ENCODE data around the gene ST6GALNAC6.

GRCh38 chr9:127863191-127863621 is 36.2 kb downstream of the ST6GALNAC6 start:
- TF ChIP-seq CTCF (IDR thresholded peaks at IDR 0.05; ENCODE audit: poor library complexity, severe bottlenecking) (no peak), POLR2AphosphoS5 (IDR thresholded peaks at IDR 0.05) (no peak), TAF1 (IDR thresholded peaks at IDR 0.05; ENCODE audit: low read depth) (no peak), MXI1 (conservative IDR thresholded peaks at IDR 0.05; ENCODE audit: poor library complexity, severe bottlenecking) (no peak), SMC3 (conservative IDR thresholded peaks at IDR 0.05; ENCODE audit: poor library complexity) (no peak), EP300 (conservative IDR thresholded peaks at IDR 0.05; ENCODE audit: poor library complexity, severe bottlenecking) (no peak), REST (IDR thresholded peaks at IDR 0.05; ENCODE audit: borderline replicate concordance) (no peak)

Measured in neural cell (in vitro differentiated cells).